ENCODE results near the gene NELL1. TPM values are rescaled to one million over a fixed set of nuclear protein-coding genes. Genes with fewer than 3 reads are reported as not detected.

The NELL1 gene
- total RNA-seq, 1 experiment from 2014 or later: 0.22 TPM

- H2BK15ac ChIP-seq (ENCODE audit: low read depth, low read length): no peak overlapping the region
- no peak overlapping the region for H3K27ac ChIP-seq (ENCODE audit: insufficient read length, low read depth, low read length)
- no peak overlapping the region for H3K23ac ChIP-seq (ENCODE audit: insufficient read length, low read depth, low read length)
- peaks cover 3% of the 10 kb centered on the region; the same call in 1 of the 2 replicates for H3K4me1 ChIP-seq (ENCODE audit: insufficient read depth, low read length)
- H4K5ac ChIP-seq (ENCODE audit: insufficient read length, low read depth, low read length): no peak overlapping the region
- no peaks in the 10 kb centered on the region for H3K27me3 ChIP-seq (ENCODE audit: insufficient read depth, low read length)
- no peaks in the 10 kb centered on the region for H4K20me1 ChIP-seq (ENCODE audit: control insufficient read depth, insufficient read depth, insufficient read length)
- H2BK20ac ChIP-seq (ENCODE audit: low read depth, low read length, poor library complexity, severe bottlenecking): no peak overlapping the region
- Mint-ChIP-seq H3K9me3 (no peaks in the 10 kb centered on the region), H3K27me3 (ENCODE audit: low read depth) (no peaks in the 10 kb centered on the region), H3K4me3 (no peak overlapping the region), H3K27ac (no peak overlapping the region), H3K4me1 (peaks cover 8% of the 10 kb centered on the region in 2 experiments), H3K36me3 (ENCODE audit: insufficient read depth in 1 of 3, low read depth in 3 of 3) (no peaks in the 10 kb centered on the region)
- no peak overlapping the region for H4K91ac ChIP-seq (ENCODE audit: insufficient read length, low read depth, low read length)
- no peaks in the 10 kb centered on the region for H3K9me3 ChIP-seq (ENCODE audit: control insufficient read depth, low read depth, low read length)
- no peak overlapping the region for H4K8ac ChIP-seq (replicated peaks; ENCODE audit: insufficient read length, low read depth, low read length)
- H3K79me2 ChIP-seq (ENCODE audit: insufficient read depth, low read length): no peaks in the 10 kb centered on the region
- no peak for DNase-seq
- no peak overlapping the region for H2AK5ac ChIP-seq (ENCODE audit: insufficient read length, low read length)
- no peak overlapping the region for H2AFZ ChIP-seq (ENCODE audit: low read length)
- H3K23me2 ChIP-seq (ENCODE audit: insufficient read length, low read depth, low read length, poor library complexity, severe bottlenecking): no peaks in the 10 kb centered on the region
- H3T11ph ChIP-seq (ENCODE audit: low read length): no peak overlapping the region
- no peak overlapping the region for H3K56ac ChIP-seq (ENCODE audit: insufficient read length, low read depth, low read length)
- no peak overlapping the region for H3K4me2 ChIP-seq (ENCODE audit: insufficient read depth, insufficient read length, low read length)
- H3K9ac ChIP-seq (ENCODE audit: extremely low read depth, insufficient read length, low read length): no peak overlapping the region
- H3K14ac ChIP-seq (ENCODE audit: insufficient read depth, low read length): no peak overlapping the region
- no peaks in the 10 kb centered on the region for H3K79me1 ChIP-seq (ENCODE audit: insufficient read depth, low read depth, low read length, poor library complexity, severe bottlenecking)
- TF ChIP-seq CTCF (conservative IDR thresholded peaks at IDR 0.05): no peak
- H2BK120ac ChIP-seq (ENCODE audit: low read depth, low read length, poor library complexity, severe bottlenecking): no peak overlapping the region
- H2BK12ac ChIP-seq (ENCODE audit: insufficient read length, low read depth, low read length): no peak overlapping the region
- H3K4ac ChIP-seq (ENCODE audit: low read depth, low read length): no peak overlapping the region
- WGBS (ENCODE audit: extremely low coverage, insufficient read length, low lambda C conversion rate): no CpG with 5 or more reads among the region's 2 CpGs
- H3K18ac ChIP-seq (ENCODE audit: insufficient read length, low read depth, low read length): no peak overlapping the region
- no peak overlapping the region for H2BK5ac ChIP-seq (ENCODE audit: insufficient read length, low read length)
Observed at GRCh38 chr11:21414953-21415352, 745.6 kb downstream of the NELL1 start.

All from H9 (cell line).